CD4-positive, alpha-beta T cell (primary cell): Measurements from ENCODE around the gene ADAM11. TPM values are rescaled to one million over a fixed set of nuclear protein-coding genes. Genes with fewer than 3 reads are reported as not detected.

Source experiments
- ATAC-seq: fragments of 200-7000 bp; cut with Tn5 transposase; one replicate; pipeline ENCODE4 v1.10.0; 2022; ENCODE audit warnings: mild to moderate bottlenecking; ENCODE audit not compliant: poor library complexity
- CTCF ChIA-PET: fragments of 350-600 bp; sonication (Branson Sonifier 250); formaldehyde crosslinking; loops from one replicate; lab custom pipeline; 2021; ENCODE audit warnings: antibody characterized with exemption, inconsistent platforms; lab: Charles Lee
- POLR2A ChIA-PET: fragments of 350-600 bp; sonication (Branson Sonifier 250); formaldehyde crosslinking; loops from one replicate; lab custom pipeline; 2021; ENCODE audit warnings: antibody characterized with exemption, inconsistent platforms; lab: Charles Lee
- DNase-seq, 14 experiments: peaks; one replicate each; pipeline ENCODE4 v3.0.0-alpha.2; 2013 to 2020; ENCODE audit warnings: mixed read lengths in 2 of 14
- H3K27ac ChIP-seq, 2 donors: one replicate each; pipeline versions ENCODE4 v1.5.1 to v1.7.0; 2013; ENCODE audit warnings: low read length in 2 of 2, low read depth in 1 of 2, mild to moderate bottlenecking in 1 of 2
- H3K27me3 ChIP-seq, 2 experiments: 1 replicate in 1 of 2; 2 replicates in 1 of 2; pipeline versions ENCODE4 v1.6.1 to v1.7.0; 2013; ENCODE audit warnings: low read length in 2 of 2, control low read depth in 1 of 2, mild to moderate bottlenecking in 1 of 2, moderate library complexity in 1 of 2; ENCODE audit not compliant: insufficient read depth in 2 of 2, control insufficient read depth in 1 of 2
- H3K36me3 ChIP-seq: one replicate; pipeline ENCODE4 v1.6.1; 2013; ENCODE audit warnings: low read length, control low read depth; ENCODE audit not compliant: insufficient read depth
- H3K4me1 ChIP-seq: one replicate; pipeline ENCODE4 v1.6.1; 2013; ENCODE audit warnings: low read length, control low read depth; ENCODE audit not compliant: insufficient read depth
- H3K4me3 ChIP-seq: one replicate; pipeline ENCODE4 v1.5.1; 2013; ENCODE audit warnings: mild to moderate bottlenecking, low read length, moderate library complexity
- H3K9me3 ChIP-seq, 2 experiments: 1 replicate in 1 of 2; 2 replicates in 1 of 2; pipeline versions ENCODE4 v1.6.1 to v1.7.0; 2013; ENCODE audit warnings: low read length in 2 of 2, mild to moderate bottlenecking in 2 of 2, control low read depth in 1 of 2, moderate library complexity in 1 of 2; ENCODE audit not compliant: control insufficient read depth in 1 of 2, insufficient read depth in 1 of 2
- H3K27ac Mint-ChIP-seq: one replicate; pipeline ENCODE4 v1.8.0; 2020; ENCODE audit warnings: mixed read lengths
- H3K27me3 Mint-ChIP-seq: one replicate; pipeline ENCODE4 v1.8.0; 2021; ENCODE audit warnings: mixed read lengths
- H3K36me3 Mint-ChIP-seq: one replicate; pipeline ENCODE4 v1.8.0; 2021; ENCODE audit warnings: low read depth, mixed read lengths
- H3K4me1 Mint-ChIP-seq: one replicate; pipeline ENCODE4 v1.8.0; 2021; ENCODE audit warnings: low read depth, mixed read lengths
- H3K4me3 Mint-ChIP-seq: one replicate; pipeline ENCODE4 v1.8.0; 2020; ENCODE audit warnings: mild to moderate bottlenecking, mixed read lengths
- H3K9me3 Mint-ChIP-seq: one replicate; pipeline ENCODE4 v1.8.0; 2020; ENCODE audit warnings: mixed read lengths
- CTCF ChIP-seq: fragments of 200-600 bp; IDR thresholded peaks from one replicate; pipeline ENCODE4 v1.8.0; 2022; ENCODE audit warnings: antibody characterized with exemption, mild to moderate bottlenecking
- intact Hi-C, 2 experiments: fragments of 100-400 bp; cut with DNase I in 1 of 2; cut with micrococcal nuclease in 1 of 2; formaldehyde crosslinking; loops; one replicate each; pipeline versions ENCODE4 v1.15.1 to v1.9.0; 2023 to 2025; cut with DNase I, micrococcal nuclease
- total RNA-seq, 174 experiments: library from RNA in 2 of 174; stranded (reverse) in 2 of 174; gene quantifications; one replicate each; pipeline ENCODE4 v1.2.3 and lab custom pipeline; 2021 to 2026

Gene ADAM11
- total RNA-seq, 2 experiments from 2014 or later: 0.16 to 0.47 TPM

GRCh38 chr17:44830359-44831288, 71.8 kb downstream of the ADAM11 start:
- intact Hi-C loops: no loop called here
- Histone ChIP-seq H3K4me1 (peaks cover 16% of the 10 kb centered on the region), H3K9me3 (peaks cover 0 to 4% of the 10 kb centered on the region in 2 experiments), H3K27ac (no peak overlapping the region), H3K4me3 (peak overlapping the region; percentile 35), H3K27me3 (peaks cover 32 to 66% of the 10 kb centered on the region in 2 experiments), H3K36me3 (no peaks in the 10 kb centered on the region)
- ChIA-PET POLR2A (no interaction called here), CTCF (no interaction called here)
- DNase-seq: peak in 4 of 14 experiments; percentile 12 to 38 (median 25)
- peak overlapping the region; percentile 80 for H3K4me3 Mint-ChIP-seq
- no peak for TF ChIP-seq CTCF
- H3K9me3 Mint-ChIP-seq: no peaks in the 10 kb centered on the region
- H3K36me3 Mint-ChIP-seq: no peaks in the 10 kb centered on the region
- H3K27ac Mint-ChIP-seq: no peak overlapping the region
- H3K27me3 Mint-ChIP-seq: peaks cover 67% of the 10 kb centered on the region
- ATAC-seq: peak; percentile 45
- peaks cover 15% of the 10 kb centered on the region for H3K4me1 Mint-ChIP-seq

DNA sequence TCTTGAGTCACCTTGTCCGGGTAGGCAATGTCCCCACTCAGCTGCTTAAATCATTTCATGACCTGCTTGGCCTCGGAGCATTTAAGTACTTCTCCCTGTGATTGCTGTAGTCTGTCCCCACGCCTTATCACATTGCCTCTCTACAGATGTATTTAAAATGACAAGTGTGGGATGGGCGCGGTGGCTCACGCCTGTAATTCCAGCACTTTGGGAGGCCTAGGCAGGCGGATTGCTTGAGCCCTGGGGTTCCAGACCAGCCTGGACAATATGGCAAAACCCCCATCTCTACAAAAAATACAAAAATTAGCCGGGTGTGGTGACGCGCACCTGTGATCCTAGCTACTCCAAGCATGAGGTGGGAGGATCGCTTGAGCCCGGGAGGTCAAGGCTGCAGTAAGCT, 72.6 kb downstream of the ADAM11 start:
- Mint-ChIP-seq H3K27ac (no peak overlapping the region), H3K4me1 (peaks cover 15% of the 10 kb centered on the region), H3K9me3 (no peaks in the 10 kb centered on the region), H3K27me3 (peaks cover 63% of the 10 kb centered on the region), H3K4me3 (peak overlapping the region; percentile 42), H3K36me3 (no peaks in the 10 kb centered on the region)
- Histone ChIP-seq H3K36me3 (no peaks in the 10 kb centered on the region), H3K9me3 (peaks cover 0 to 4% of the 10 kb centered on the region in 2 experiments), H3K4me1 (peaks cover 16% of the 10 kb centered on the region), H3K4me3 (no peak overlapping the region), H3K27me3 (peaks cover 32 to 59% of the 10 kb centered on the region in 2 experiments), H3K27ac (no peak overlapping the region)
- ChIA-PET CTCF (interaction anchor here (1.8 kb wide), 1 partner anchor 52 kb away, joined by 4 read pairs; no protein-coding TSS in a partner anchor), POLR2A (no interaction called here)
- intact Hi-C loops: no loop called here
- no peak for ATAC-seq
- TF ChIP-seq CTCF: no peak
- DNase-seq: no peak

Other genes starting within 250 kb of the ADAM11 start
- not detected for gene FZD2, start 201.5 kb upstream of the ADAM11 start, total RNA-seq
- gene MEIOC, start 102.5 kb upstream of the ADAM11 start, total RNA-seq: under 1 TPM in 1 of 2 experiments, not detected in 1; 0.08 TPM
- 10 to 100 TPM; 23.6 to 25.3 TPM for gene CCDC43, start 69.2 kb upstream of the ADAM11 start, total RNA-seq
- 1 to 10 TPM; 1.5 TPM for gene DBF4B, start 50.3 kb upstream of the ADAM11 start, total RNA-seq
- not detected for gene GJC1, start 71.3 kb downstream of the ADAM11 start, total RNA-seq
- gene HIGD1B, start 88.9 kb downstream of the ADAM11 start, total RNA-seq: not detected
- 100 to 1,000 TPM; 105 to 112 TPM for gene EFTUD2, start 140.5 kb downstream of the ADAM11 start, total RNA-seq
- not detected for gene GFAP, start 156.5 kb downstream of the ADAM11 start, total RNA-seq
- under 1 TPM; 0.05 to 0.08 TPM for gene KIF18B, start 188.8 kb downstream of the ADAM11 start, total RNA-seq
- not detected for gene C1QL1, start 209.3 kb downstream of the ADAM11 start, total RNA-seq